Activated B cell treated with CpG ODN at 0.5 μM for 24 hours (primary cell): ENCODE results near the gene MAP3K20. TPM values are rescaled to one million over a fixed set of nuclear protein-coding genes. Genes with fewer than 3 reads are reported as not detected.

Experiments used
- ATAC-seq: fragments of 200-7000 bp; cut with Tn5 transposase; one replicate; pipeline ENCODE4 v1.10.0; 2021; ENCODE audit warnings: low read depth, mild to moderate bottlenecking, moderate library complexity
- CTCF ChIA-PET: fragments of 350-600 bp; sonication (Branson Sonifier 250); formaldehyde crosslinking; loops from one replicate; lab custom pipeline; 2021; ENCODE audit warnings: antibody characterized with exemption; lab: Charles Lee
- POLR2A ChIA-PET: fragments of 350-600 bp; sonication (Branson Sonifier 250); formaldehyde crosslinking; loops from one replicate; lab custom pipeline; 2021; ENCODE audit warnings: antibody characterized with exemption; lab: Charles Lee
- DNase-seq: peaks from one replicate; pipeline ENCODE4 v3.0.0; 2022
- H3K27ac Mint-ChIP-seq: one replicate; pipeline ENCODE4 v1.8.0; 2020; ENCODE audit warnings: mixed read lengths
- H3K27me3 Mint-ChIP-seq: one replicate; pipeline ENCODE4 v1.8.0; 2021; ENCODE audit warnings: mixed read lengths
- H3K36me3 Mint-ChIP-seq: one replicate; pipeline ENCODE4 v1.8.0; 2021; ENCODE audit warnings: low read depth, mixed read lengths
- H3K4me1 Mint-ChIP-seq: one replicate; pipeline ENCODE4 v1.8.0; 2021; ENCODE audit warnings: mixed read lengths
- H3K4me3 Mint-ChIP-seq: one replicate; pipeline ENCODE4 v1.8.0; 2020; ENCODE audit warnings: mild to moderate bottlenecking, mixed read lengths
- H3K9me3 Mint-ChIP-seq: one replicate; pipeline ENCODE4 v1.8.0; 2020; ENCODE audit warnings: mixed read lengths
- intact Hi-C: fragments of 100-400 bp; cut with micrococcal nuclease; formaldehyde crosslinking; loops from one replicate; pipeline ENCODE4 v1.15.1; 2024
- total RNA-seq: library from RNA; stranded (reverse); gene quantifications from 2 replicates; pipeline ENCODE4 v1.2.3, GENCODE V29; 2022
- TF ChIP-seq, protein P1 (sequence below): fragments of 200-600 bp; IDR thresholded peaks from one replicate; pipeline ENCODE4 v1.8.0; 2022; ENCODE audit warnings: antibody characterized with exemption, mild to moderate bottlenecking

Gene MAP3K20
- total RNA-seq, 1 donor from 2014 or later, result 8.7 TPM

DNA sequence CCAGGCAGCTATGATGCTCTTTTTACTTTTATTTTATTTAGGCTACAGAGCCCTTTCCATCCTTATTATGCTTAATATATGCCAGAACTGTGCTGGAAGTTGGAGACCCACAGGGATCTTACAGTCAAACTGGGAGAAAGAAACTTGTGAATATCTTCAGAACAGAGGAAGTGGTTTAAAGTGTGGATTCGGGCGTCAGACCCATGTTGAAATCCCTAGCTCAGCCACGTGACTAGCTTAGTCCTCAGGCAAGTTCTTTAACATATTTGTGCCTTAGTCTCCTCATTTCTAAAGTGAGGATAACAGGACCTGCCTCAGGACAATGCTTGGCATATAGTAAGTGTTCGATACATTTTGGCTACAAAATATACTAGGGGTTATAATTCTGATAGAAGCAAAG, 59.1 kb downstream of the MAP3K20 start:
- CTCF ChIA-PET, result no interaction called here
- no peaks in the 10 kb centered on the region for H3K27me3 Mint-ChIP-seq
- H3K36me3 Mint-ChIP-seq, result no peaks in the 10 kb centered on the region
- no peaks in the 10 kb centered on the region for H3K4me1 Mint-ChIP-seq
- no peaks in the 10 kb centered on the region for H3K9me3 Mint-ChIP-seq
- no peak overlapping the region for H3K27ac Mint-ChIP-seq
- POLR2A ChIA-PET, result no interaction called here
- TF ChIP-seq, protein P1, sequence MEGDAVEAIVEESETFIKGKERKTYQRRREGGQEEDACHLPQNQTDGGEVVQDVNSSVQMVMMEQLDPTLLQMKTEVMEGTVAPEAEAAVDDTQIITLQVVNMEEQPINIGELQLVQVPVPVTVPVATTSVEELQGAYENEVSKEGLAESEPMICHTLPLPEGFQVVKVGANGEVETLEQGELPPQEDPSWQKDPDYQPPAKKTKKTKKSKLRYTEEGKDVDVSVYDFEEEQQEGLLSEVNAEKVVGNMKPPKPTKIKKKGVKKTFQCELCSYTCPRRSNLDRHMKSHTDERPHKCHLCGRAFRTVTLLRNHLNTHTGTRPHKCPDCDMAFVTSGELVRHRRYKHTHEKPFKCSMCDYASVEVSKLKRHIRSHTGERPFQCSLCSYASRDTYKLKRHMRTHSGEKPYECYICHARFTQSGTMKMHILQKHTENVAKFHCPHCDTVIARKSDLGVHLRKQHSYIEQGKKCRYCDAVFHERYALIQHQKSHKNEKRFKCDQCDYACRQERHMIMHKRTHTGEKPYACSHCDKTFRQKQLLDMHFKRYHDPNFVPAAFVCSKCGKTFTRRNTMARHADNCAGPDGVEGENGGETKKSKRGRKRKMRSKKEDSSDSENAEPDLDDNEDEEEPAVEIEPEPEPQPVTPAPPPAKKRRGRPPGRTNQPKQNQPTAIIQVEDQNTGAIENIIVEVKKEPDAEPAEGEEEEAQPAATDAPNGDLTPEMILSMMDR, result no peak
- ATAC-seq (no peak), DNase-seq (no peak)
- intact Hi-C loops, result no loop called here
- no peak overlapping the region for H3K4me3 Mint-ChIP-seq

DNA sequence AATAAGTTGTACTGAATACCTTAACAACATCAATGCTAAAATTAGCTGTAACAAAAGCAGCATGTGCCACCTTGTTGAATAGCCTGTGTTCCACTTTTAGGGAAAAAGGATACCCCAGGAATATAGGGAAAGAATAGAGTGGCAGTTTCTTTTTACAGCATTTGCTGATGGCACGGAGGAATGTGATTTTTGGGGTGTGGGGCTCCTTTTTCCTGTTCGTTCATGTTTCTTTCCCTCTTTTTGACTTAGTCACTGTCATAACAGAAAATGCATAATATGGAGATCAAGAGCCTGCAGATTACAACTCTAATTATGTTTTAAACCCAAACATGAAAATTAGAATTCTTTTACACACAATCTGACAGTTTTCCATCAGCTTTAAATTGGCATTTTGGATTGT, 60.4 kb downstream of the MAP3K20 start:
- CTCF ChIA-PET, result no interaction called here
- H3K4me1 Mint-ChIP-seq, result no peaks in the 10 kb centered on the region
- no peaks in the 10 kb centered on the region for H3K9me3 Mint-ChIP-seq
- H3K36me3 Mint-ChIP-seq, result no peaks in the 10 kb centered on the region
- DNase-seq, result no peak
- no peaks in the 10 kb centered on the region for H3K27me3 Mint-ChIP-seq
- POLR2A ChIA-PET, result no interaction called here
- H3K4me3 Mint-ChIP-seq, result no peak overlapping the region
- TF ChIP-seq, protein P1, result no peak
- H3K27ac Mint-ChIP-seq, result no peak overlapping the region
- intact Hi-C loops, result no loop called here
- ATAC-seq, result no peak

DNA sequence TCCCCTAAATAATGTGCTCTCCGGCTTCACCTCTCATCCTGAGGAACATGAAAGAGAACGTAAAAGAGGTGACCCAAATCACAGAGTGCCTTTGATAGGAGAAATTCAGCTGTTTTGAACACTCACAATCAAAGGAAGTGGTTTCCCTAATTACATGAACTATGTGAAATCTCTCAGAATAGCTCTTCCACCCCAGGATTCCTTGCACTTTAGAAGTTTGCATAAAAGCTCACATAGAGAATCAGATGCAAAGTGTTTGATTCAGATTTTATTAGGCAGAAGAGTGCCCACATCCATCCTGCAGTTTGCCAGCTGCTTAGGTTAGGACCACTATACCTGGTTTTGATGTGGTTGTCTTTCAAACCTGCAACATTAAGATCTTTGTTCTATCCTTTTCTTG, 61.0 kb downstream of the MAP3K20 start:
- ChIA-PET POLR2A (no interaction called here), CTCF (no interaction called here)
- H3K4me3 Mint-ChIP-seq, result no peak overlapping the region
- ATAC-seq (no peak), DNase-seq (no peak)
- H3K27me3 Mint-ChIP-seq, result no peaks in the 10 kb centered on the region
- H3K27ac Mint-ChIP-seq, result no peak overlapping the region
- H3K36me3 Mint-ChIP-seq, result no peaks in the 10 kb centered on the region
- TF ChIP-seq, protein P1, result no peak
- H3K4me1 Mint-ChIP-seq, result no peaks in the 10 kb centered on the region
- intact Hi-C loops, result no loop called here
- H3K9me3 Mint-ChIP-seq, result peaks cover 5% of the 10 kb centered on the region

DNA sequence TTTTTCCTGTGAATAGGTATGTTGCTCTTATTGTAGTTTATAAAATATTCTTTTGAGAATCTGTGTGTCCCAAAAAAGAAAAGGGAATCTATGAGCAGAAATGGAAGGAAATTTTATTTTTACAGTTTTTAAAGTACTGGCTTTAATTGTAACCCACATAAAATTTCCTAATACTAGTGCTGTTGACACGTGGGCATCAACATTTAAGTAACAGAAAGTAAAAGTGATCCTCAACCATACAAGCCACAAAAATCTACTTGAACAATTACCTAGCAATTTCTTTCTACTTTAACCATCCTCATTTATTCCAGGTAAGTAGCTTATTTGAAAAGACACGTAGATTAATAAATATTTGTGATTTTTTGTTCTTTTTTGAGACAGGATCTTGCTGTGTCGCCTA, 62.0 kb downstream of the MAP3K20 start:
- intact Hi-C loops, result no loop called here
- ATAC-seq, result no peak
- POLR2A ChIA-PET, result no interaction called here
- no peak overlapping the region for H3K27ac Mint-ChIP-seq
- H3K36me3 Mint-ChIP-seq, result no peaks in the 10 kb centered on the region
- no peak overlapping the region for H3K4me3 Mint-ChIP-seq
- H3K27me3 Mint-ChIP-seq, result no peaks in the 10 kb centered on the region
- H3K4me1 Mint-ChIP-seq, result no peaks in the 10 kb centered on the region
- no peak for DNase-seq
- TF ChIP-seq, protein P1, result no peak
- CTCF ChIA-PET, result no interaction called here
- H3K9me3 Mint-ChIP-seq, result peaks cover 8% of the 10 kb centered on the region

DNA sequence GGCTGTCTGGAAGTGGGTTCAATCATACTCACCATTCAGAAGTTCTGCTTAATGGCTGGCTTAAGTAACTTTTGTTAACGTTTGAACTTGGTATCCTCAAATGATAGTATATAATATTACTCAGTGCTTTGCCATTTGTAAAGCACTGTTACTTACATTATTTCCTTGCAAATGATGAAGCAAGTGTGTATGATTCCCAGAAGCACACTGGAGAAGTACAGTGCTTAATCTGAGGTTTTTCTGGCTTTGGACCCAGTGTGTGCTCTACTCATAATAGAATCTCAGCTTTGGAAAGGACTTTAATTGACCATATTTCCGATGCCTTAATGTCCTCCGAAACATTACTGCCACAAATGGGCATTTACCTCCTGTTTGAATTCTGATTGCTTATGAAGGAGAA, 63.3 kb downstream of the MAP3K20 start:
- no peaks in the 10 kb centered on the region for H3K36me3 Mint-ChIP-seq
- no peak for ATAC-seq

More for the DNA sequence above, 63.3 kb downstream of the MAP3K20 start:
- Mint-ChIP-seq H3K9me3 (peaks cover 8% of the 10 kb centered on the region), H3K4me3 (no peak overlapping the region), H3K27ac (no peak overlapping the region), H3K27me3 (no peaks in the 10 kb centered on the region), H3K4me1 (no peaks in the 10 kb centered on the region)
- DNase-seq, result no peak
- ChIA-PET CTCF (no interaction called here), POLR2A (no interaction called here)
- intact Hi-C loops, result no loop called here
- TF ChIP-seq, protein P1, result no peak
